Upper lobe of left lung (tissue), 6 donors: ENCODE data around the gene HAND2. TPM values are rescaled to one million over a fixed set of nuclear protein-coding genes. Genes with fewer than 3 reads are reported as not detected.

Experiments
- ATAC-seq, 2 donors: fragments of 200-7000 bp; cut with Tn5 transposase; one replicate each; pipeline ENCODE4 v1.9.1; 2022; ENCODE audit warnings: mild to moderate bottlenecking in 2 of 2, moderate library complexity in 2 of 2; ENCODE audit not compliant: low FRiP score in 2 of 2
- DNase-seq, 2 donors: peaks; one replicate each; pipeline ENCODE4 v3.0.0-alpha.2; 2019 to 2020
- H3K27ac ChIP-seq, 4 donors: fragments of 200-600 bp; sonication (generic); one replicate each; pipeline ENCODE4 v1.5.1; 2016 to 2019
- H3K27me3 ChIP-seq, 4 donors: fragments of 200-600 bp; sonication (generic); one replicate each; pipeline ENCODE4 v1.5.1; 2017 to 2019
- H3K36me3 ChIP-seq, 4 donors: fragments of 200-600 bp; sonication (generic); one replicate each; pipeline ENCODE4 v1.5.1; 2016 to 2019
- H3K4me1 ChIP-seq, 4 donors: fragments of 200-600 bp; sonication (generic); one replicate each; pipeline ENCODE4 v1.5.1; 2018 to 2019
- H3K4me3 ChIP-seq, 4 donors: fragments of 200-600 bp; sonication (generic); one replicate each; pipeline ENCODE4 v1.5.1; 2017 to 2019; ENCODE audit warnings: mild to moderate bottlenecking in 2 of 4, moderate library complexity in 1 of 4
- H3K9me3 ChIP-seq, 4 donors: fragments of 200-600 bp; sonication (generic); one replicate each; pipeline ENCODE4 v1.5.1; 2018 to 2019
- EP300 ChIP-seq, 4 donors: sonication (generic); formaldehyde crosslinking; IDR thresholded peaks; one replicate each; pipeline ENCODE4 v1.5.1; 2017; ENCODE audit warnings: antibody characterized with exemption in 4 of 4, control low read depth in 2 of 4
- POLR2A ChIP-seq, 4 donors: fragments of 450-650 bp; IDR thresholded peaks; one replicate each; pipeline ENCODE4 v1.5.1; 2016 to 2017; ENCODE audit warnings: antibody characterized with exemption in 4 of 4, mild to moderate bottlenecking in 2 of 4
- POLR2AphosphoS5 ChIP-seq, 2 donors: sonication (generic); formaldehyde crosslinking; IDR thresholded peaks; one replicate each; pipeline ENCODE4 v1.5.1; 2017; ENCODE audit warnings: antibody characterized with exemption in 2 of 2
- WGBS, 2 donors: methylation state at CpG; one replicate each; pipeline ENCODE4 v1.1.5; 2017 to 2018; 5-methylcytosine and 5-hydroxymethylcytosine counted together
- total RNA-seq, 6 donors: library from RNA; depleted of rRNA in 4 of 6; stranded (reverse); fragments of >200 nt in 4 of 6; gene quantifications; one replicate each; pipeline versions ENCODE4 v1.1.0 to v1.2.1, GENCODE V29; 2016 to 2021
- TF ChIP-seq, protein P1 (sequence below), 6 experiments: fragments of 450-650 bp in 4 of 6; fragments of 200-600 bp in 2 of 6; sonication (generic) in 2 of 6; IDR thresholded peaks; one replicate each; pipeline ENCODE4 v1.5.1; 2016 to 2019; ENCODE audit warnings: antibody characterized with exemption in 6 of 6
- donor health status: DM: no; HTN: no; CAD: no; lungs with moderate emphysema.
- donor health status: DM: no; HTN: yes; CAD: no; lungs with severe emphysema.

Gene HAND2
- total RNA-seq, 6 donors from 2014 or later: 0.20 to 3.0 (median 0.39) TPM; not detected in 2

DNA sequence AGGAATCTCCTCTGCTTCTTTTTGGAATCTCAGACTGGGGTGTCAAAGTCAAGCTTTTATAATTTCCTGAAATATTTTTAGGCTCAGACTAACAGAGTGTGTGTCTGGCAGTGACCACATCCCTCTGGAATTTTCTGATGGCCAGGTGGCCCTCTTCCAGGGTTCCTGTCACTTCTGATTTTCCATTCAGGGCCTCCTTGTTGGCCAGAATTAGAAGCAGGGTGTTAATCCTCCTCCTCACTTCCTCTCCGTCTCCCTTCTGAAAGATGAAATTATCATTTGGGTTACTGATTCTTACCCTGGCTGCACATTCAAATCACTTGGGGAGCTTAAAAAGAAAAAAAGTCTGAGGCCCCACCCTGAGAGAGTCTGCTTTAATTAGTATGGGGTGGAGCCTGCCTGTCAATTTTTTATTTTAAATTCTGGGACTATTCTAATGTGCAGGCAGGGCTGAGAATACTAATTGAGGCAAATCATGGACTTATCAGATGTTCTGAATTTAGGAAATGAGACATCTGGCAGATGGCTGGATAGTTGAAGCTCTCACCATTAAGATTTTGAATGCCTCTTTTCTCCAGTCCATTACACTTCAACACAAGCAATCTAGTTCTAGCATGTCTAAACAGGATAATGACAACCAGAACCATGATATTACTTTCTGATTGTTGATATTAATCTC lies 43.2 kb downstream of the HAND2 start:
- H3K36me3 ChIP-seq: no peaks in the 10 kb centered on the region
- ATAC-seq (no peak), DNase-seq (no peak)
- H3K4me3 ChIP-seq: no peak overlapping the region
- H3K27ac ChIP-seq: no peak overlapping the region
- H3K9me3 ChIP-seq: no peaks in the 10 kb centered on the region
- no peaks in the 10 kb centered on the region for H3K27me3 ChIP-seq
- WGBS, 2 donors: 59 to 67% methylated on average over 1 of the region's 1 CpG
- H3K4me1 ChIP-seq: peaks cover 0 to 20% (median 2%) of the 10 kb centered on the region in 4 donors
- TF ChIP-seq POLR2A (IDR thresholded peaks at IDR 0.05): no peak
- TF ChIP-seq, protein P1, sequence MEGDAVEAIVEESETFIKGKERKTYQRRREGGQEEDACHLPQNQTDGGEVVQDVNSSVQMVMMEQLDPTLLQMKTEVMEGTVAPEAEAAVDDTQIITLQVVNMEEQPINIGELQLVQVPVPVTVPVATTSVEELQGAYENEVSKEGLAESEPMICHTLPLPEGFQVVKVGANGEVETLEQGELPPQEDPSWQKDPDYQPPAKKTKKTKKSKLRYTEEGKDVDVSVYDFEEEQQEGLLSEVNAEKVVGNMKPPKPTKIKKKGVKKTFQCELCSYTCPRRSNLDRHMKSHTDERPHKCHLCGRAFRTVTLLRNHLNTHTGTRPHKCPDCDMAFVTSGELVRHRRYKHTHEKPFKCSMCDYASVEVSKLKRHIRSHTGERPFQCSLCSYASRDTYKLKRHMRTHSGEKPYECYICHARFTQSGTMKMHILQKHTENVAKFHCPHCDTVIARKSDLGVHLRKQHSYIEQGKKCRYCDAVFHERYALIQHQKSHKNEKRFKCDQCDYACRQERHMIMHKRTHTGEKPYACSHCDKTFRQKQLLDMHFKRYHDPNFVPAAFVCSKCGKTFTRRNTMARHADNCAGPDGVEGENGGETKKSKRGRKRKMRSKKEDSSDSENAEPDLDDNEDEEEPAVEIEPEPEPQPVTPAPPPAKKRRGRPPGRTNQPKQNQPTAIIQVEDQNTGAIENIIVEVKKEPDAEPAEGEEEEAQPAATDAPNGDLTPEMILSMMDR (IDR thresholded peaks at IDR 0.05): no peak
- TF ChIP-seq POLR2AphosphoS5 (IDR thresholded peaks at IDR 0.05): no peak
- TF ChIP-seq EP300 (IDR thresholded peaks at IDR 0.05): no peak

DNA sequence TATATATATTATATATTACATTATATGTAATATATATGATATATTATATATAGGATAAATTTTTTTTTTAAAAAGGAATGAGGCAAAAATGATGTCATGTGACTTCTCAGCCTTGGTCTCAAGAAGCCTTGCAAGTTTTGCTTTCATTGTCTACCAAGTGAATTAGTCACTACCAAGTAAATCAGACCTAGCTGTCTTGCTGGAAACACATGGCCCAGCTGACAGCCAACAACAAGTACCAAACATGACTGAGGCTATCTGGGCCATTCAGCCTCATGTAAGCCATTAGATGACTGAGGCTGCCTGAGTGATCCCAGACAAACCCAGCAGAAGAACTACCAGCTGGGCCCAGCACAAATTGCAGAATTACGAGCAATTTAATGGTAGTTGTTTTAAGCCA lies 44.9 kb downstream of the HAND2 start:
- Histone ChIP-seq H3K9me3 (no peaks in the 10 kb centered on the region), H3K27ac (no peak overlapping the region), H3K4me3 (no peak overlapping the region), H3K4me1 (peaks cover 0 to 8% (median 0%) of the 10 kb centered on the region in 4 donors), H3K27me3 (no peaks in the 10 kb centered on the region), H3K36me3 (no peaks in the 10 kb centered on the region)
- 83 to 100% methylated on average over 1 of the region's 1 CpG for WGBS, 2 donors
- DNase-seq: no peak
- TF ChIP-seq EP300 (IDR thresholded peaks at IDR 0.05) (no peak), POLR2A (IDR thresholded peaks at IDR 0.05) (no peak)
- TF ChIP-seq, protein P1 (IDR thresholded peaks at IDR 0.05): no peak
- ATAC-seq: peak in 1 of 2 donors; percentile 48

- no peaks in the 10 kb centered on the region for H3K27me3 ChIP-seq
- 95 to 100% methylated on average over 1 of the region's 1 CpG for WGBS, 2 donors
- TF ChIP-seq EP300 (IDR thresholded peaks at IDR 0.05) (no peak), POLR2AphosphoS5 (IDR thresholded peaks at IDR 0.05) (no peak)
- no peaks in the 10 kb centered on the region for H3K9me3 ChIP-seq
- no peak for ATAC-seq
- DNase-seq: no peak
- no peak overlapping the region for H3K4me3 ChIP-seq
- no peaks in the 10 kb centered on the region for H3K4me1 ChIP-seq
- no peaks in the 10 kb centered on the region for H3K36me3 ChIP-seq
- no peak overlapping the region for H3K27ac ChIP-seq
These were observed 47.6 kb downstream of the HAND2 start for GRCh38 chr4:173482330-173482931.

DNA sequence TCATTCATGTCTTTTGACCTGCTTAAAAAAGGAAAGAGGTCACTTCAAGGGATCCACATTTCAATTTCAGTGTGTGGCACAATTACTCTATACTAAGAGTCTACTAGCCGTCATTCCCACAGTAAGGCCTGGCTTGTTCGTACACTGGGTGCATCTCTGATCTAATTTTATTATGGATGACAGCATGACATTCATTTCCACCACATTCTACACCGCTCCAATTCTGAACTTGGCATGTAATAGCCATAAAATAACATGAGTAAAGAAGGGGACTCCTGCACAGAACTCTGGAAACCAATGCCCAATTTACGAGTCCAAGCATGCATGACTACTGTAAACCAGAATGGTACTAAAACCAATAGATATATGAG lies 51.1 kb downstream of the HAND2 start:
- no peak overlapping the region for H3K27ac ChIP-seq
- H3K4me1 ChIP-seq: no peaks in the 10 kb centered on the region
- no peaks in the 10 kb centered on the region for H3K27me3 ChIP-seq
- 92 to 95% methylated on average over 4 of the region's 4 CpGs for WGBS, 2 donors
- H3K4me3 ChIP-seq: no peak overlapping the region
- TF ChIP-seq EP300 (IDR thresholded peaks at IDR 0.05) (no peak), POLR2AphosphoS5 (IDR thresholded peaks at IDR 0.05) (no peak), POLR2A (IDR thresholded peaks at IDR 0.05) (no peak)
- TF ChIP-seq, protein P1 (IDR thresholded peaks at IDR 0.05): no peak
- DNase-seq (no peak), ATAC-seq (no peak)
- no peaks in the 10 kb centered on the region for H3K9me3 ChIP-seq
- no peaks in the 10 kb centered on the region for H3K36me3 ChIP-seq

GRCh38 chr4:173478201-173478912 lies 51.7 kb downstream of the HAND2 start:
- ATAC-seq (peak in 1 of 2 donors; percentile 43), DNase-seq (no peak)
- Histone ChIP-seq H3K36me3 (no peaks in the 10 kb centered on the region), H3K4me1 (no peaks in the 10 kb centered on the region), H3K9me3 (no peaks in the 10 kb centered on the region), H3K27ac (no peak overlapping the region), H3K4me3 (no peak overlapping the region), H3K27me3 (no peaks in the 10 kb centered on the region)
- TF ChIP-seq POLR2A (IDR thresholded peaks at IDR 0.05): no peak
- TF ChIP-seq POLR2AphosphoS5 (IDR thresholded peaks at IDR 0.05): no peak
- TF ChIP-seq, protein P1 (IDR thresholded peaks at IDR 0.05): no peak
- WGBS, 2 donors: 76 to 78% methylated on average over 5 of the region's 5 CpGs
